Measurements from ENCODE around the gene ZNF749. TPM values are rescaled to one million over a fixed set of nuclear protein-coding genes. Genes with fewer than 3 reads are reported as not detected.

The ZNF749 gene
- total and polyA plus RNA-seq, 2 of the 4 experiments (the other 2 are of a cell fraction) = 7.9 to 9.9 TPM

DNA sequence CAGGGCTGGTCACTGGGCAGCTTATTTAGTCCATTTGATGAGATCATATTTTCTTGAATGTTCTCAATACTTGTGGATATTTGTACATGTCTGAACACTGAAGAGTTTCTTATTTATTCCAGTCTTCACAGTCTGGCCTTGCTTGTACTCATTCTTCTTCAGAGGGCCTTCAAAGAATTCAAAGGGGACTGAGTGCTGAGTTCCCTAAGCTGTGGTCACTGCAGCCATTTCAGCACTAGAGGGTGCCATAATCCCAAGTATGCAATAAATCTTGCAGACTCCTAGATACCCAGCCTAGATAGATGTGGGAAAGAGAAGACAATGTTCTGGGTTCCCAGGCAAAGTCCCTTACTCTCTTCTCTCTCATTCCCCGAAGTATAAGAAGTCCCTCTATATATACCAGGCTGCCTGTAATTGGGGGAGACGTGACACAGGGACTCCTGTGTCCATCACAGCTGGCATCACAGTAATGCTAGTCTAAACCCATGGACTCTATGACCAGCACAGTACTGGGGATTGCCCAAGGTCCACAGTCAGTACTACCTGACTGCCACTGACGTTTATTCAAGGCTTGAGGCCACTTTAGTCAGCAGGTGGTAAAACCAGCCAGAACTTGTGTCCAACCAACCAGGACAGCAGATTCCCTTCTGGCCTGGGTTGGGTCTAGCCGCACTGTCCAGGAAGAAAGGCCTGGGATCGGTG, 30.7 kb downstream of the ZNF749 start:
- peak; percentile 73 for ATAC-seq (ENCODE audit: low read depth)

More for the DNA sequence above, 30.7 kb downstream of the ZNF749 start:
- Histone ChIP-seq H2BK15ac (ENCODE audit: low read depth, low read length) (no peak overlapping the region), H4K91ac (ENCODE audit: insufficient read depth, low read depth, low read length) (no peak overlapping the region), H3K4me2 (ENCODE audit: low read depth, low read length) (no peak overlapping the region), H3K18ac (ENCODE audit: low read depth, low read length) (no peak overlapping the region), H2AFZ (replicated peaks; ENCODE audit: low read length, poor library complexity) (no peak overlapping the region), H4K5ac (ENCODE audit: low read depth, low read length) (no peak overlapping the region), H4K8ac (ENCODE audit: low read depth in 2 of 2, low read length in 2 of 2) (no peak overlapping the region), H3K14ac (replicated peaks; ENCODE audit: low read depth, low read length) (no peak overlapping the region), H3K23ac (ENCODE audit: low read depth, low read length) (no peak overlapping the region), H2BK120ac (ENCODE audit: low read depth, low read length) (no peak overlapping the region), H3K56ac (ENCODE audit: extremely low read depth, insufficient read depth, low read length) (no peak overlapping the region), H2AK9ac (replicated peaks; ENCODE audit: low read depth, low read length, poor library complexity) (no peak overlapping the region), H4K20me1 (ENCODE audit: insufficient read depth, low read length) (no peaks in the 10 kb centered on the region), H3K36me3 (ENCODE audit: control insufficient read depth, insufficient read depth, low read length) (peaks cover 7% of the 10 kb centered on the region; the same call in 1 of the 2 replicates), H3K27ac (ENCODE audit: insufficient read depth, low read length) (no peak overlapping the region), H3K4ac (ENCODE audit: low read depth, low read length) (no peak overlapping the region), H3K9me3 (ENCODE audit: control insufficient read depth, insufficient read depth, low read length) (peaks cover 28% of the 10 kb centered on the region), H3K9me1 (ENCODE audit: insufficient read depth, low read length) (no peaks in the 10 kb centered on the region), H2BK5ac (ENCODE audit: low read depth, low read length, poor library complexity, severe bottlenecking) (no peak overlapping the region), H2AK5ac (ENCODE audit: low read depth, low read length) (no peak overlapping the region), H2BK20ac (ENCODE audit: low read depth, low read length) (no peak overlapping the region), H3K4me1 (ENCODE audit: control insufficient read depth, insufficient read depth, low read length) (no peaks in the 10 kb centered on the region), H3K79me1 (ENCODE audit: low read depth in 1 of 2, low read length in 2 of 2) (peaks cover 0 to 3% of the 10 kb centered on the region in 2 experiments; a peak in 1 of 4 replicates), H3K9ac (ENCODE audit: low read depth, low read length) (no peak overlapping the region), H3K4me3 (ENCODE audit: insufficient read depth, low read depth, low read length) (no peak overlapping the region), H3K27me3 (ENCODE audit: control insufficient read depth, insufficient read depth, low read length) (no peaks in the 10 kb centered on the region)
- intact Hi-C loops (cut with micrococcal nuclease) = no loop called here
- whole genome bisulfite sequencing, 2 experiments (ENCODE audit: extremely low coverage in 2 of 2, insufficient read length in 1 of 2) = 100% methylated on average over 1 of the region's 5 CpGs; no CpG with 5 or more reads in 1 of the 2 experiments
- CTCF ChIA-PET = interaction anchor here (0.6 to 1.0 kb wide), 2 partner anchors 12 to 449 kb away, joined by 3 to 5 read pairs; partner anchors contain the start of gene ZNF772
- no TSS peak for BruUV-seq (replicated peaks)
- DNase-seq = peak; percentile 24
- dilution Hi-C loops (cut with HindIII; ENCODE audit: low sequenced_read_pairs, unreplicated experiment) = no loop called here
- POLR2A ChIA-PET (ENCODE audit: unreplicated experiment) = no interaction called here
- peak; percentile 44; the same call in 1 of the 2 replicates for TF ChIP-seq SMC3 (IDR thresholded peaks at IDR 0.05; ENCODE audit: low read depth, low read length)
- no peak for TF ChIP-seq NFE2L2 (IDR thresholded peaks at IDR 0.05; ENCODE audit: low read depth, low read length)
- TF ChIP-seq, protein P1, sequence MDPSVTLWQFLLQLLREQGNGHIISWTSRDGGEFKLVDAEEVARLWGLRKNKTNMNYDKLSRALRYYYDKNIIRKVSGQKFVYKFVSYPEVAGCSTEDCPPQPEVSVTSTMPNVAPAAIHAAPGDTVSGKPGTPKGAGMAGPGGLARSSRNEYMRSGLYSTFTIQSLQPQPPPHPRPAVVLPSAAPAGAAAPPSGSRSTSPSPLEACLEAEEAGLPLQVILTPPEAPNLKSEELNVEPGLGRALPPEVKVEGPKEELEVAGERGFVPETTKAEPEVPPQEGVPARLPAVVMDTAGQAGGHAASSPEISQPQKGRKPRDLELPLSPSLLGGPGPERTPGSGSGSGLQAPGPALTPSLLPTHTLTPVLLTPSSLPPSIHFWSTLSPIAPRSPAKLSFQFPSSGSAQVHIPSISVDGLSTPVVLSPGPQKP (IDR thresholded peaks at IDR 0.05; ENCODE audit: borderline replicate concordance, low read depth, low read length) = no peak
- peak; percentile 57 for TF ChIP-seq RAD21 (IDR thresholded peaks at IDR 0.05; ENCODE audit: low read length)
- TF ChIP-seq, protein P2, sequence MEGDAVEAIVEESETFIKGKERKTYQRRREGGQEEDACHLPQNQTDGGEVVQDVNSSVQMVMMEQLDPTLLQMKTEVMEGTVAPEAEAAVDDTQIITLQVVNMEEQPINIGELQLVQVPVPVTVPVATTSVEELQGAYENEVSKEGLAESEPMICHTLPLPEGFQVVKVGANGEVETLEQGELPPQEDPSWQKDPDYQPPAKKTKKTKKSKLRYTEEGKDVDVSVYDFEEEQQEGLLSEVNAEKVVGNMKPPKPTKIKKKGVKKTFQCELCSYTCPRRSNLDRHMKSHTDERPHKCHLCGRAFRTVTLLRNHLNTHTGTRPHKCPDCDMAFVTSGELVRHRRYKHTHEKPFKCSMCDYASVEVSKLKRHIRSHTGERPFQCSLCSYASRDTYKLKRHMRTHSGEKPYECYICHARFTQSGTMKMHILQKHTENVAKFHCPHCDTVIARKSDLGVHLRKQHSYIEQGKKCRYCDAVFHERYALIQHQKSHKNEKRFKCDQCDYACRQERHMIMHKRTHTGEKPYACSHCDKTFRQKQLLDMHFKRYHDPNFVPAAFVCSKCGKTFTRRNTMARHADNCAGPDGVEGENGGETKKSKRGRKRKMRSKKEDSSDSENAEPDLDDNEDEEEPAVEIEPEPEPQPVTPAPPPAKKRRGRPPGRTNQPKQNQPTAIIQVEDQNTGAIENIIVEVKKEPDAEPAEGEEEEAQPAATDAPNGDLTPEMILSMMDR (conservative IDR thresholded peaks at IDR 0.05; ENCODE audit: low read depth, low read length) = peak; percentile 45
- no peak for TF ChIP-seq MAZ (IDR thresholded peaks at IDR 0.05; ENCODE audit: borderline replicate concordance, low read depth, low read length)
- in situ Hi-C loops (cut with MboI; ENCODE audit: low sequenced_read_pairs) = no loop called here

Data from IMR-90 (cell line).